Aorta (tissue), 5 donors: ENCODE results near the gene EMD. TPM values are rescaled to one million over a fixed set of nuclear protein-coding genes. Genes with fewer than 3 reads are reported as not detected.
A peak's percentile ranks its signal among the peaks of the same experiment; 100 is the strongest.

Source experiments
- ATAC-seq: fragments of 200-7000 bp; cut with Tn5 transposase; one replicate; pipeline ENCODE4 v1.9.1; 2022; ENCODE audit warnings: moderate library complexity; ENCODE audit not compliant: low FRiP score
- DNase-seq, 2 donors: peaks; one replicate each; pipeline ENCODE4 v3.0.0-alpha.2; 2020
- H3K27ac ChIP-seq, 2 donors: one replicate each; pipeline ENCODE4 v1.5.1; 2013; ENCODE audit warnings: low read length in 2 of 2, mild to moderate bottlenecking in 2 of 2, moderate library complexity in 2 of 2, control low read depth in 1 of 2, inconsistent platforms in 1 of 2, low read depth in 1 of 2
- H3K27me3 ChIP-seq, 2 donors: one replicate each; pipeline ENCODE4 v1.6.1; 2013; ENCODE audit warnings: control low read depth in 1 of 2, low read length in 1 of 2, mild to moderate bottlenecking in 1 of 2, moderate library complexity in 1 of 2; ENCODE audit not compliant: insufficient read depth in 2 of 2, control insufficient read depth in 1 of 2
- H3K36me3 ChIP-seq, 2 donors: one replicate each; pipeline ENCODE4 v1.6.1; 2013; ENCODE audit warnings: control low read depth in 1 of 2, low read length in 1 of 2, mild to moderate bottlenecking in 1 of 2; ENCODE audit not compliant: insufficient read depth in 2 of 2, control insufficient read depth in 1 of 2
- H3K4me1 ChIP-seq, 2 donors: one replicate each; pipeline ENCODE4 v1.6.1; 2013; ENCODE audit warnings: low read length in 2 of 2, control low read depth in 1 of 2, mild to moderate bottlenecking in 1 of 2, moderate library complexity in 1 of 2; ENCODE audit not compliant: insufficient read depth in 2 of 2, control insufficient read depth in 1 of 2
- H3K4me3 ChIP-seq, 2 donors: one replicate each; pipeline ENCODE4 v1.5.1; 2013; ENCODE audit warnings: low read length in 2 of 2, control low read depth in 1 of 2, mild to moderate bottlenecking in 1 of 2
- H3K9me3 ChIP-seq: one replicate; pipeline ENCODE4 v1.6.1; 2013; ENCODE audit warnings: mild to moderate bottlenecking, low read length; ENCODE audit not compliant: control insufficient read depth
- WGBS, 2 donors: extraction: QIAGEN DNeasy Blood & Tissue Kit; methylation state at CpG; one replicate each; pipeline ENCODE4 v1.1.7; 2013; 5-methylcytosine and 5-hydroxymethylcytosine counted together
- intact Hi-C, 2 donors: fragments of 100-400 bp; cut with DNase I; formaldehyde crosslinking; loops; one replicate each; pipeline versions ENCODE4 v1.14.2 to v1.15.0; 2022
- polyA plus RNA-seq, 2 donors: library from polyadenylated mRNA; stranded (reverse); fragments of 200-250 nt; gene quantifications; one replicate each; pipeline ENCODE4 v1.2.3, GENCODE V29; 2013
- total RNA-seq, 2 donors: library from RNA; stranded (reverse); fragmentation: NEBNext Ultra II Directional; extraction: Animal tissue kit (Norgen Biotek cat#: 25700); gene quantifications; one replicate each; pipeline ENCODE4 v1.2.1, GENCODE V29; 2021
- donor health status: healthy with polysubstance abuse.
- donor health status: Bipolar disorder and iron deficiency.
- donor health status: DM: no; HTN: no; CAD: no.
- donor health status: DM: no; HTN: no; CAD: no.
- donor health status: DM: yes; HTN: yes; CAD: no.

The EMD gene
- total and polyA plus RNA-seq, 4 donors, result 49.9 to 157 (median 85.4) TPM

DNA sequence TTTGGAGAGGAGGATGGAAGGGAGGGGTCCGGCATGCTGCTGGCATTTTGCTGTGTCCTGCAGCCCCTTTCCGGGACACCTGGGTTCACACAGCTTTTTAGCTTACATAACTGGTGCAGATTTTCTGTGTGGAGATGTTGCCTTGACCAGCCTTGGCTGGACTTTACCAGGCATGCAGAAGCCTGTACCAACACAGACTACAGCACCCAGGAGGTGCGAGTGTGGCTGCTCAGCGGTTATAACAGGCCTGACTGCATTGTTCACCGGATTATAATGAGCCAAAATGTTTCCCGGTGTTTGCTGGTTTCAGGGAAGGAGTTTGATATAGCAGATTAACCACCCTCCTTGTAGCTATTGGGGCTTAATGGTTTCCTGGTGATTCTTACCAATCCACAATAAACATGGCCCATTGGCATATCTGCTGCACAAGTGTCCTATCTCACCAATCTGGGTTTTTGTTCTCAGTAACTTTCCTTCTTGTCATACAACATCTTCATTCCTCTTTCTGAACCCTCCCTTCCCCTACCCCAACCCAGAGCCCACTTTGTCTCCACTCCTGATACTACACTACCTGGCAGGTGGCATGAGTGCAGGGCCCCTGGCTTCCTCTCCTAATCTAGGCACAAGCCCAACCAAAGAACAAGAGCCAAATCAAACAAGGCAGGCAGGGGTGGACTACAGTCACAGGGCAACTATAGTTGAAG lies 23.0 kb downstream of the EMD start:
- no peak overlapping the region for H3K4me3 ChIP-seq
- H3K27ac ChIP-seq, result no peak overlapping the region
- WGBS, 2 donors, result 24 to 48% methylated on average over 6 of the region's 6 CpGs
- intact Hi-C loops, result loop anchor here in 1 of 2 donors (10.0 kb wide), 1 partner anchor 133 kb away; no protein-coding TSS in a partner anchor
- no peaks in the 10 kb centered on the region for H3K27me3 ChIP-seq
- no peak for ATAC-seq
- H3K9me3 ChIP-seq, result no peaks in the 10 kb centered on the region
- H3K36me3 ChIP-seq, result peaks cover 0 to 1% of the 10 kb centered on the region in 2 donors
- no peaks in the 10 kb centered on the region for H3K4me1 ChIP-seq
- DNase-seq, result no peak

DNA sequence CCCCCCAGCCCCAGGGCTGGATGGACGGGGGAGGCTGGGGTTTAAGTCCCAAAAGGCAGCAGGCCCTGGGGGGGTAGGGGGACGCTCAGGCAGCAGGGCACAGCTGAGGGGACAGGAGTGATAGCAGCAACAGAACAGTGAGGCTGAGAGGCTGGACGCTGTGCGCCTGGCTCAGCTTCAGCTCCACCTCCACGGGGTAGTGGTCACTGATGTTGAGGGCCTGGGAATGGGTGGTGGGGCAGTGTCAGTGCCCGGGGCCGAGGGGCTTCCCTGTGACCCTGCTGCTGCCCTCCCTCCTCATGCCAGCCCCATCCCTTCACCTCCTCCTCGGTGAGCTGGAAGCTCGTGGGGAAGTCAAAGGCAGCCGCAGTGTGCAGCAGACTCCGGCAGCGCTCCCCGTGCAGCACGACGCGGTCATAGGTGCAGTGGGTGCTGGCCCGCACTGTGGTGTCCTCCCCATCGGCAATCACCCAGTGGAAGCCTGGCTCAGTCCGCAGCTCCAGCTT lies 23.6 kb downstream of the EMD start:
- no peak for DNase-seq
- no peak for ATAC-seq
- no peaks in the 10 kb centered on the region for H3K9me3 ChIP-seq
- no peak overlapping the region for H3K27ac ChIP-seq
- no peak overlapping the region for H3K4me3 ChIP-seq
- H3K27me3 ChIP-seq, result no peaks in the 10 kb centered on the region
- H3K4me1 ChIP-seq, result no peaks in the 10 kb centered on the region
- WGBS, 2 donors, result 64 to 75% methylated on average over 19 of the region's 19 CpGs
- intact Hi-C loops, result loop anchor here in 1 of 2 donors (10.0 kb wide), 1 partner anchor 132 kb away; no protein-coding TSS in a partner anchor
- H3K36me3 ChIP-seq, result peaks cover 0 to 1% of the 10 kb centered on the region in 2 donors

DNA sequence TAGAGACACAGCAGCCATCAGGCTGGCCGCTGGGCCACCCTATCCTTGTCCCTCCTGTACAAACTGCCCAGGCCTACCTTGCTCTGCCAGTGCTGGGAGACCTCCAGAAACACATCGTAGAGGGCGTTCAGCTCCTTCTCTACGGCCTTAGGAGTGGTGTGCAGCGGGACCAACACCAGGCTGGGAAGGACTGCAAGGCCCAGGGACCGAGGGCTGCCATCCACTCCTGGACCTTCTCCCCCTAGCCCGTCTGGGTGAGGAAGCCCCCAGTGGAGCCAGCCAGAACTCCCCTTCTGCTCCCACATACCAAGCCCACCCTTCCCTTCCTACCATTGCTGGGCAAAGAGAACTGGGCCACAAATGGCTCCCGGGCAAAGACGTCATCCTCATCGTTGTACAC lies 24.1 kb downstream of the EMD start:
- Histone ChIP-seq H3K27ac (no peak overlapping the region), H3K27me3 (no peaks in the 10 kb centered on the region), H3K4me1 (no peaks in the 10 kb centered on the region), H3K36me3 (peaks cover 0 to 1% of the 10 kb centered on the region in 2 donors), H3K9me3 (no peaks in the 10 kb centered on the region), H3K4me3 (no peak overlapping the region)
- intact Hi-C loops, result loop anchor here in 1 of 2 donors (10.0 kb wide), 1 partner anchor 132 kb away; no protein-coding TSS in a partner anchor
- 80 to 81% methylated on average over 10 of the region's 10 CpGs for WGBS, 2 donors
- DNase-seq (no peak), ATAC-seq (no peak)

DNA sequence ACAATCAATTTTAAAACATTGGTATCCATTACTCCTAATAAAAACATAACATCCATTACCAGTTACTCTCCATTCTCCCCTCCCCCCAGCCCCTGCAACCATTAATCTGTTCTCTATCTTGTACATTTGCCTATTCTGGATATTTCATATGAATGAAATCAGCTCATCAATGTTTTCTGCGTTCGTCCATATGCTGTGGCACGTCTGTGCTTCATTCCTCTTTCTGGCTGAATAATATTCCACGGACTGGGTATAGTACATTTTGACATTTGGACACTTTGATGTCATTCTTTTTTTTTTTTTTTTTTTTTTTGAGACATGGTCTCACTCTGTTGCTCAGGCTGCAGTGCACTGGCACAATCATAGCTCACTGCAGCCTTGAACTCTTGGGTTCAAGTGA lies 24.8 kb downstream of the EMD start:
- Histone ChIP-seq H3K4me3 (no peak overlapping the region), H3K27ac (no peak overlapping the region), H3K4me1 (no peaks in the 10 kb centered on the region), H3K9me3 (no peaks in the 10 kb centered on the region), H3K36me3 (peaks cover 0 to 1% of the 10 kb centered on the region in 2 donors), H3K27me3 (no peaks in the 10 kb centered on the region)
- intact Hi-C loops, result loop anchor here in 1 of 2 donors (10.0 kb wide), 1 partner anchor 131 kb away; no protein-coding TSS in a partner anchor
- DNase-seq (no peak), ATAC-seq (no peak)
- WGBS, 2 donors, result 77 to 89% methylated on average over 4 of the region's 4 CpGs

DNA sequence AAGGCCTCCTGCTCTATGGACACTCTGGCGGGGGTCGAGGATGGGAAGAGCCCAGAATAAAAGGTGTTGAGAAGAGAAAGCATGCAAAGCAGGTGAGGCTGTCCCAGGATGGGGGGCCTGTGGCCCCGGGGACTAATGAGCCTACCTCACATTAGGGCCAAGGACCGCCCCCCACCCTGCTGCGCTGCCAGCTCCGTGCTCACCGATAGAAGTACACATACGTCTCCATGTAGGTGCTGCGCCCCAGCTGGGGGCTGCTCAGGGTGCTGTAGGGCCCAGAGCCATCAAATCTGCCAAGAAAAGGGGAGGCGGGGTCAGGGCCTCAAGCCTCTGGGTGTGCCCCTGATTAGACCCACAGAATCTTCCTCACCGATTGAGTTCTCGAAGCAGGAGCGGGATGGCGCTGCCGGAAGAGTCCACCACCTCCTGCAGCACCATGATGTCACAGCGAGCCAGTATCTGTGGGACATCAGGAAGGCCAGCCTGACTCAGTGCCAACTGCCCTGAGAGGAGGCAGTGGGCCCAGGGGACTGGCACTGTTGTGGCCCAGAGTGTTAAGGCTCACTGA lies 25.6 kb downstream of the EMD start:
- no peak overlapping the region for H3K27ac ChIP-seq
- no peaks in the 10 kb centered on the region for H3K27me3 ChIP-seq
- WGBS, 2 donors, result 88 to 89% methylated on average over 16 of the region's 16 CpGs
- DNase-seq (no peak), ATAC-seq (no peak)
- intact Hi-C loops, result loop anchor here in 1 of 2 donors (10.0 kb wide), 1 partner anchor 130 kb away; no protein-coding TSS in a partner anchor
- no peaks in the 10 kb centered on the region for H3K4me1 ChIP-seq
- peaks cover 0 to 1% of the 10 kb centered on the region in 2 donors for H3K36me3 ChIP-seq
- no peaks in the 10 kb centered on the region for H3K9me3 ChIP-seq
- no peak overlapping the region for H3K4me3 ChIP-seq

DNA sequence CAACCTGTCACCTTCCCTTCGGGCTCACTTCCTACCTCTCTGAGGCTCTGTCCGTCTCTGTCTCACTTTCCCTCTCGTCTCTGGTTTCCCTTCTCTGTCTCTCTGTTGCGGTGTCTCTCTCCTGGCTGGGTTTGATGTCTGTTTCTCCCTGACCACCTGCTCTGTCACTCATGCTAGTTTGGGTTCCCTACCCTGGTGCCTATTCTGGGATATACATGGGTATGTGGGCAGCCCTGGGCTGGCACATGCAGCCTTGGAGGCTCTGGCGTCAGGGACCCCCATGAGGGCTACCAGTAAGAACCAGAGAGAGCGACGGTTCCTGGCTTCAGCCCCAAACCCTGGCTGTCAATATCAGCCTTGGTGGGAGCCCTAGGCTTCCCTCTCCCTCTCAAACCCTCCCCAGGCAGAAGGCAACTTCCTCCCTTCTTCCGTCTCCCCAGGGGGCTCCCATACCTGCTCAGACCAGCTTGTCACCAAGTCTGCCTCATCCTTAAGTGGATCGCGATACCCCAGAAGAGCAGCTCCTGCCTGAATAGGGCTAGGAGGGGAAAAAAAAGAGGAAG lies 29.6 kb downstream of the EMD start:
- no peaks in the 10 kb centered on the region for H3K9me3 ChIP-seq
- no peaks in the 10 kb centered on the region for H3K36me3 ChIP-seq
- no peaks in the 10 kb centered on the region for H3K27me3 ChIP-seq
- peak overlapping the region in 1 of 2 donors; percentile 1 for H3K4me3 ChIP-seq
- H3K4me1 ChIP-seq, result no peaks in the 10 kb centered on the region
- no peak for ATAC-seq
- 7 to 39% methylated on average over 10 of the region's 10 CpGs for WGBS, 2 donors
- peak overlapping the region in 1 of 2 donors; percentile 42 for H3K27ac ChIP-seq
- intact Hi-C loops, result loop anchor here in 1 of 2 donors (10.0 kb wide), 1 partner anchor 126 kb away; no protein-coding TSS in a partner anchor
- no peak for DNase-seq

DNA sequence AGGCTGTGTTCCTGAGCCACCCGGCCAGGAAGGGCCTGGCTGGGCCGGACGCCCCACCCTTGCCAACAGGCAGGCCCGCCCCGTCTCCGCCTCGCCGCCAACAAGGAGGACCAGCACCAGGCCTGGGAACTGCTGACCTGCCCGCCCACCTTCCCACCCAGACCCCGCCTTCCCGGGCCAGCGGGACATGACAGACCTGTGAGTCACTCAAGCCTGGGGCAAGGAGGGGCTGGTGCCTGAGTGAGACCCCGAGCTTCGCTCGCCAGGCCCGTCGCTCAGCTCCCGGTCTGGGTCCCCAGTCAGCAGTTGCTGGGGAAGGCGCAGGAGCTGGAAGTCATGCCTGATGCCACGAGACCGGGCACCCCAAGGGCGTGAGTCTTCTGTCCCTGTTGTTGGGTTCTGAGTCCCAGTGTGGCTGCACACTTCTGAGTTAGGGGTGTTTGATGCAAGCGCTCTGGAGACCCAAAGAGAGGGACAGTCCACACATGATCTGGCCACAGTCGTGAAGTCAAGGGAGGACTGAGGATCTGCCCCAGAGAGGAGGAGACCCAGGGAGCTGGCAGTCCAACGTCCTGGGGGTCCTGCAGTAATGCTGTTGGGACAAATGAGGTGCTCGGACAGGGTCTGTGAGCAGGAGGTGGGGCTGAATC lies 30.3 kb downstream of the EMD start, which contains the start of gene DNASE1L1:
TSS of gene DNASE1L1 (minus strand) at position 33 of the 650 bp plus-strand sequence. CDS start 3,686 bp downstream, outside the sequence.
- no peaks in the 10 kb centered on the region for H3K4me1 ChIP-seq
- peak within 1 kb of the TSS in 1 of 2 donors; percentile 1 for H3K4me3 ChIP-seq
- peak within 1 kb of the TSS in 1 of 2 donors; percentile 94 for H3K27ac ChIP-seq
- DNase-seq (peak; percentile 95 to 97), ATAC-seq (peak; percentile 88)
- WGBS, 2 donors, result 4 to 38% methylated on average over 25 to 26 of the region's 26 CpGs
- no peaks in the 10 kb centered on the region for H3K9me3 ChIP-seq
- no peaks in the 10 kb centered on the region for H3K36me3 ChIP-seq
- H3K27me3 ChIP-seq, result no peaks in the 10 kb centered on the region
- intact Hi-C loops, result loop anchor here in 1 of 2 donors (10.0 kb wide), 1 partner anchor 125 kb away; no protein-coding TSS in a partner anchor

DNA sequence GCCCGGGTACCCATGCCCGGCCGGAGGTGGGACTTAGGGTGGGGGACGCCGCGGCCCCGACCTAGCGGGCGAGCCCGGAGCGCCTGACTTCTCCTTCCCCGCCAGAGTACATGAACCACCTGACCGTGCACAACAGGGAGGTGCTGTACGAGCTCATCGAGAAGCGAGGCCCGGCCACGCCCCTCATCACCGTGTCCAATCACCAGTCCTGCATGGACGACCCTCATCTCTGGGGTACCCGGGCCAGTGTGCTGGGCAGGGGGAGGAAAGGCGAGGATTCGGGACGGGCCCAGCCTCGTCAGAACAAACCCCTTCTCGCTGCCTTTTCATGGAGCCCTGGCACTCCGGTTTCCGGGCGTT lies 32.9 kb downstream of the EMD start:
- DNase-seq (peak; percentile 79 to 83), ATAC-seq (peak; percentile 66)
- Histone ChIP-seq H3K4me3 (peak overlapping the region; percentile 51 to 79), H3K27ac (peak overlapping the region in 1 of 2 donors; percentile 62), H3K36me3 (no peaks in the 10 kb centered on the region), H3K27me3 (no peaks in the 10 kb centered on the region), H3K4me1 (no peaks in the 10 kb centered on the region), H3K9me3 (no peaks in the 10 kb centered on the region)
- intact Hi-C loops, result no loop called here
- WGBS, 2 donors, result 1 to 36% methylated on average over 29 of the region's 29 CpGs
